Smooth muscle cell (in vitro differentiated cells): ENCODE measurements around the gene ZNF644. TPM values are rescaled to one million over a fixed set of nuclear protein-coding genes. Genes with fewer than 3 reads are reported as not detected.
A peak's percentile ranks its signal among the peaks of the same experiment; 100 is the strongest.

Experiments used
- DNase-seq: peaks from one replicate; lab custom pipeline; 2025; ENCODE audit not compliant: unreplicated experiment; lab: John Stamatoyannopoulos, UW
- H2AFZ ChIP-seq: fragments of 200-600 bp; sonication (generic); 2 replicates; pipeline ENCODE4 v1.6.0; 2016; ENCODE audit warnings: antibody characterized with exemption, low read depth, mild to moderate bottlenecking
- H3F3A ChIP-seq: fragments of 200-600 bp; sonication (generic); 2 replicates; pipeline ENCODE4 v1.6.0; 2017; ENCODE audit warnings: antibody characterized with exemption, low read depth
- H3K27ac ChIP-seq: fragments of 200-600 bp; sonication (generic); 2 replicates; pipeline ENCODE4 v1.5.1; 2016; ENCODE audit warnings: low read depth, mild to moderate bottlenecking
- H3K27me3 ChIP-seq: fragments of 200-600 bp; sonication (generic); 2 replicates; pipeline ENCODE4 v1.6.1; 2016; ENCODE audit warnings: low read depth, mild to moderate bottlenecking
- H3K36me3 ChIP-seq: fragments of 200-600 bp; sonication (generic); 2 replicates; pipeline ENCODE4 v1.5.1; 2016; ENCODE audit warnings: low read depth
- H3K4me1 ChIP-seq: fragments of 200-600 bp; sonication (generic); 2 replicates; pipeline ENCODE4 v1.5.1; 2016; ENCODE audit warnings: low read depth
- H3K4me2 ChIP-seq: fragments of 200-600 bp; sonication (generic); 2 replicates; pipeline ENCODE4 v1.6.0; 2016; ENCODE audit warnings: mild to moderate bottlenecking
- H3K4me3 ChIP-seq: fragments of 200-600 bp; sonication (generic); 2 replicates; pipeline ENCODE4 v1.5.1; 2016; ENCODE audit warnings: mild to moderate bottlenecking
- H3K79me2 ChIP-seq: fragments of 200-600 bp; sonication (generic); 2 replicates; pipeline ENCODE4 v1.6.0; 2016; ENCODE audit warnings: low read depth, mild to moderate bottlenecking
- H3K9ac ChIP-seq: fragments of 200-600 bp; sonication (generic); 2 replicates; pipeline ENCODE4 v1.6.0; 2016; ENCODE audit warnings: low read depth
- H3K9me3 ChIP-seq: fragments of 200-600 bp; sonication (generic); replicated peaks from 2 replicates; pipeline ENCODE4 v1.5.1; 2016; ENCODE audit warnings: low read depth
- H4K20me1 ChIP-seq: fragments of 200-600 bp; sonication (generic); 2 replicates; pipeline ENCODE4 v1.6.0; 2016; ENCODE audit warnings: low read depth
- CTCF ChIP-seq: fragments of 200-600 bp; sonication (generic); IDR thresholded peaks from 2 replicates; pipeline ENCODE4 v1.5.1; 2017; ENCODE audit warnings: borderline replicate concordance, mild to moderate bottlenecking, antibody characterized with exemption; ENCODE audit not compliant: insufficient read depth, poor library complexity, severe bottlenecking
- WGBS: methylation state at CpG from one replicate; pipeline ENCODE4 v1.1.7; 2016; ENCODE audit warnings: low lambda C conversion rate; 5-methylcytosine and 5-hydroxymethylcytosine counted together
- polyA plus RNA-seq: library from polyadenylated mRNA; unstranded; fragments of >200 nt; fragmentation: Nextera tagmentation; extraction: Ambion mirVana; gene quantifications from 2 replicates; pipeline ENCODE4 v1.2.1, GENCODE V29; 2016
- total RNA-seq: library from RNA; depleted of rRNA; stranded (reverse); fragments of >200 nt; gene quantifications from 2 replicates; pipeline ENCODE4 v1.2.3, GENCODE V29; 2014

The ZNF644 gene
- total and polyA plus RNA-seq, 2 experiments from 2014 or later, result 22.9 to 102 TPM

GRCh38 chr1:90959352-90960206 is 62.3 kb downstream of the ZNF644 start:
- Histone ChIP-seq H3K4me2 (no peak overlapping the region), H4K20me1 (peaks cover 100% of the 10 kb centered on the region), H2AFZ (no peak overlapping the region), H3F3A (no peaks in the 10 kb centered on the region), H3K4me3 (no peak overlapping the region), H3K9me3 (no peaks in the 10 kb centered on the region), H3K27me3 (no peaks in the 10 kb centered on the region), H3K36me3 (no peaks in the 10 kb centered on the region), H3K79me2 (peaks cover 100% of the 10 kb centered on the region), H3K4me1 (no peaks in the 10 kb centered on the region), H3K9ac (no peak overlapping the region), H3K27ac (peak overlapping the region; percentile 30)
- WGBS, result 80% methylated on average over 5 of the region's 5 CpGs
- no peak for DNase-seq
- TF ChIP-seq CTCF, result no peak

- DNase-seq, result no peak
- Histone ChIP-seq H3K9ac (no peak overlapping the region), H4K20me1 (peaks cover 100% of the 10 kb centered on the region), H3K4me2 (no peak overlapping the region), H3K79me2 (peaks cover 100% of the 10 kb centered on the region), H3K27ac (no peak overlapping the region), H3K27me3 (no peaks in the 10 kb centered on the region), H3K36me3 (peaks cover 2% of the 10 kb centered on the region), H3F3A (no peaks in the 10 kb centered on the region), H2AFZ (no peak overlapping the region), H3K4me1 (no peaks in the 10 kb centered on the region), H3K9me3 (no peaks in the 10 kb centered on the region), H3K4me3 (no peak overlapping the region)
- TF ChIP-seq CTCF, result no peak
These were observed 64.3 kb downstream of the ZNF644 start for GRCh38 chr1:90957497-90957896.

- Histone ChIP-seq H3K9me3 (no peaks in the 10 kb centered on the region), H2AFZ (no peak overlapping the region), H3F3A (no peaks in the 10 kb centered on the region), H3K4me3 (no peak overlapping the region), H4K20me1 (peaks cover 100% of the 10 kb centered on the region), H3K27ac (no peak overlapping the region), H3K4me1 (no peaks in the 10 kb centered on the region), H3K9ac (no peak overlapping the region), H3K36me3 (peaks cover 2% of the 10 kb centered on the region), H3K27me3 (no peaks in the 10 kb centered on the region), H3K79me2 (peaks cover 100% of the 10 kb centered on the region), H3K4me2 (no peak overlapping the region)
- no peak for TF ChIP-seq CTCF
- no peak for DNase-seq
- WGBS, result 100% methylated on average over 1 of the region's 1 CpG
These were observed 66.1 kb downstream of the ZNF644 start for GRCh38 chr1:90955769-90956168.

GRCh38 chr1:90952906-90953305 is 68.9 kb downstream of the ZNF644 start:
- peaks cover 99% of the 10 kb centered on the region for H4K20me1 ChIP-seq
- H3K36me3 ChIP-seq, result peaks cover 2% of the 10 kb centered on the region
- TF ChIP-seq CTCF, result no peak
- H3K4me1 ChIP-seq, result no peaks in the 10 kb centered on the region
- H3K4me2 ChIP-seq, result no peak overlapping the region
- H2AFZ ChIP-seq, result no peak overlapping the region
- no peak overlapping the region for H3K9ac ChIP-seq
- WGBS, result 66% methylated on average over 3 of the region's 3 CpGs
- no peaks in the 10 kb centered on the region for H3F3A ChIP-seq
- peaks cover 99% of the 10 kb centered on the region for H3K79me2 ChIP-seq
- H3K27ac ChIP-seq, result no peak overlapping the region
- DNase-seq, result no peak
- H3K27me3 ChIP-seq, result no peaks in the 10 kb centered on the region
- no peaks in the 10 kb centered on the region for H3K9me3 ChIP-seq
- no peak overlapping the region for H3K4me3 ChIP-seq
